OCI-M2 (cell line): ENCODE measurements around the gene FRMPD2.
"Not testable (repeated sequence)": the region's sequence is repeated elsewhere in the genome, so short reads cannot be mapped to it uniquely, and the experiment has no call there.

Source experiments
- DNase-seq: peaks from one replicate; lab custom pipeline; 2025; ENCODE audit not compliant: unreplicated experiment; lab: John Stamatoyannopoulos, UW

FRMPD2 gene

DNA sequence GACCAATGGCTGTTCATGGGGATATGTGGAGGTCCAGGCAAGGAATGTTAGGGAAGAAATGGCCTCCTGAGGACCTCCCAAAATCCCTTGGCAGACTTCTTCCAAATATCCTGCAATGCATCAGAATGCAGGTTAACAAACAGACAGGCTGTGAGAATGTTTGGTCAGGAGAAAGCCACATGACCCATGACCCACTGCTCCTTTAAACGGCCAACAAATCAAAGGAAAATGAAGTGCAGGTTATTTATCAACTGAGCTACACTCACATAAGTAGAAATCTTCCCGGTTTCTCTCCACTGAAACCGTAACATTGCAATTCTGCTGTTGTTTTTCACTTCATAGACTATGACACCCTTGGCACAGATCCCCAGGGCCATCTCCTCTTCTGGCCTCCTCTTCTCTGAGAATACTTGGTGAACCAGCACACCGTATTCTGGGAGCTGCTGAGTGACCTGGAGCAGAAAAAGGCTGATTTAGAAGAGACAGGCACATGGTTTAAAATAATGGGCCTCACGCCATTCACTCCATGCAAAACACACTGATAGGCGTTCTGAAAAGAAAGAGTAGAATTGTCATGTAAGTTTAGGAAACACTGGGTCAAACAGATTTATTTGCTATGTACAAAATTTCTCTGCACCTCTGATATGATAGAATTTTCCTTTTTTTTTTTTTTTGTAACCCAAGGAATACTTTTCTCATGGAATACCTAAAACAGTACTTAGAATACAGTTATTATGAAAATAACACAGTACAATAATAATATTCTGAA, 67.8 kb downstream of the FRMPD2 start:
- DNase-seq: no peak

DNA sequence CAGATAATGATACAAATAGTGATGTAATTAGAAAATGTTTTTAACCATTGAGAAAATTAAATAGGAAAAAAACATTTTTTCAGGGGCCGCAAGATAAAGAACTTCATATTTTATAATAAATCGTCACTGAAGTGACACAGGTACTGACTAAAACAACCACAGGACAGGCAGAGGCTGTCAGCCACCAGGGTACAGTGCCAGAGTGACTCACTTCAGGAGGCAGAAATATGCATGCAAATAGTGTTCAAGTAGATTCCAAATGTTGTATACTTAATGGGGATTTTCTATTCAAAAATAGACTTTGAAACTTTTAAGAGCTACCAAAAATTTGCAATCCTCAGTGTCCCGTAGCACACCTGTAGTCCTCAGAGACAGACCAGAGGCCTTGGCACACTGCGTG, 68.6 kb downstream of the FRMPD2 start:
- no peak for DNase-seq

DNA sequence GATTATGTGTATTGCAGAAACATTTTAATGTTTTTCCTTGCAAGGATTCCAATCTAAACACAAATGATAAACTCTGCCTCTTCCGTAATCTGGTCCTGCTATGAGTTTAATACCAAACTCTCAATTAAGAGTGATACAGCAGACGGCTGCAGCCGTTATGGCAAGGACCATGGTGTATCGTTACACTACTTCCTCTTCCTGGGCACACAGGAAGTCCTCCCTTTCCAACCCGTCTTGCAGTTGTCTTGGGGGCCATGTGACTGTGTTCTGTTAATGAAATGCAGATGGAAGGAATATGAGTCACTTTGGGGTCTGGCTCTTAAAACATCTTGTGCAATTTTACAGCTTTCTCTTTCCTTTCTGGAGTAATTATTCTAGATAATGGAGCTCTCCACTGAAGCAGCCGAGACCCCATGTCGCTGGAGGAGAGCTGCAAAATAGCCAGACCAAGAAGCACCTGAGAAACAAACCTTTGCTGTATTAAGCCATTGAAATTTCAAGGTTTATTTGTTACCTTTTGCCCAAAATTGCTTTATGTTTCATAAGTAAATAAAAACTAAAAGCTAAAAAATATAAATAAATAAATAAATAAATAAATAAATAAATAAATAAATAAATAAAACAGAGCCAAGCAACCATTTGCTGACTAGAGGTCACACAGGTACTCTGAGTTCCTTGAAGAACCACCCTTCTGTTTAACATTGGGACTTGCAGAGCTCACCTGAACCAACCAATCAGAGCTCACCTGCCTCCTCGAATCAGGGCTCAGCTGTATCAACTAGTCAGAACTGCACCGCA, 74.7 kb downstream of the FRMPD2 start:
- DNase-seq: no peak

DNA sequence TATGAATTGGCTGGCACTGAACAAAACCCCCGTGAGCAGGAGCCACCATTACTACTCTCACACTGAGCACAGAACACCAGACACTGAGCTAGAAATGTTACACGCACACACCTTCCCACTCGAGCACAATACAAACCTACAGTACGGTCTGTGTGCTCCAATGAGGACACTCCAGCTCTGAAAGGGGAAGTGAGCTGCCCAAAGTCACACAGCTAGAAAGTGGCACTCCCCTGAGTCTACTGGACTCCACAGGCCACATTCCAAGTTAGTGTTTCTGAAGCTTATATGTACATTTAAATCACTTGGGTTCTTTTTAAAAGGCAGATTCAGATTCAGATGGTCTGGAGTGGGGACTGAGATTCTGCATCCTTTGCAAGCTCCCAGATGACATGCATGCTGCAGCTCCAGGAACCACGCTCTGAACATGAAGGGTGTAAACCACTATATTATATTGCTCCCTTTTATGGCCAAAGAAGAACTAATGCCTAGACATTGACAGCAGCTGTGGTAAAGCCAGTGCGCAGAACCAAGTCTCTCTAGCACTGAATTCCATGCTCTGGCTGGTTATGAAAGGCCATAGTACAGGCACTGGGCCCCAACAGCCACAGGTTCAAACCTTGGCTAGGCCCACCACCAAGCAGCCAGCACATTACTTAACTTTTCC, 77.1 kb downstream of the FRMPD2 start:
- DNase-seq: no peak

DNA sequence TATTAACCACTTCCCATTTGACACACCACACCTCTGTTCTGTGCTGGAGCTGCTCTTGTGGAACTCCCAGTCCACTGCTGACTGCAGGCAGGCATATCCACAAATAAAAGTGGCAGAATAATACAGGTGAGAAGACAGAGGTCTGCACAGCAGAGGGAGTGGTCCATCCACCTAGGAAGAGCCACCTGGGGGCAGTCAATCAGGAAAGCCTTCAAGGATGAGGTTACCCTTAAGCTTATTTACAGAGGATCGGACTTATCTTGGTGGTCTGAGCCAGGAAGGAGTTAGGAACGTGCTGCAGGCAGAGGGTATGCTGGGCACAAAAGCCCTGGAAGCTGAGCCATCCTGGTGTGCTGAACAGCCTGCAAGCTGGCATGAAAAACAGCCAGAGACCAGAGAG, 78.7 kb downstream of the FRMPD2 start:
- no peak for DNase-seq

DNA sequence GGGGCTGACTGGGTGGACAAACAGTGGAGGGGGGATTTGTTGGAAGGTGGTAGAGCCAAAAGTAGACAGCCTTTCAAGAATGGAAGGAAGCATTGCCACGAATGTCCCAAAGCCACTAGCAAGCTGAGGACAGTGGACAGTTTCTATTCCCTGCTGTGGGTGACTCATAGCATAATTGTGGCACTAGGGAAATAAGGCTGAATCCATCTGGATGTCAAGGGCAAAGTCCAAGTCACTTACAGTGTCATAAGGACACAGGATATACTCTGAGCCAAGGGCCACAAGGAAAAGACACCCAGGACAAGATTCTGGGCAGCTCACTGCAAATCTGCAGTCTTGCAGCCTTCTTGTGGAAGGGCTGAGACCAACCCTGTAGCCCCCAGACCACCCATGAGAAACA, 79.7 kb downstream of the FRMPD2 start:
- no peak for DNase-seq

DNA sequence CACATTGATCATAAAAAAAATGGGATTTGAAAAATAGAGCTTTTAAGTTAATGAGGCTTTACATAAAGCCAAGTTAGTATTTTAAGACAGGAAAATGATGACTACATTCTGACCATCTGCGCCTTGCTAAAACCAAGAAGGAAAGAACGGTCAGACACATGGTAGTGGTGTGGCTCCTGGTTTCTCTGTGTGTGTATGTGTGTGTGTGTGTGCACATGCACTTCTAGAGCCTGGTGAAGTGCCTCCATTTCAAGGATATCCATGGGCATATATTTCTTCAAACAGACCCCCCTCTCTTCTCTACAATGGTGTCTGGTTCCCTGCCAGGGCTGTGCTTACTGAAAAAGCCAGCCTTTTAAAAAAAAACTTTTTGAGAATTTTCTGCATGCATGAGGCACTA, 80.9 kb downstream of the FRMPD2 start:
- DNase-seq: no peak

DNA sequence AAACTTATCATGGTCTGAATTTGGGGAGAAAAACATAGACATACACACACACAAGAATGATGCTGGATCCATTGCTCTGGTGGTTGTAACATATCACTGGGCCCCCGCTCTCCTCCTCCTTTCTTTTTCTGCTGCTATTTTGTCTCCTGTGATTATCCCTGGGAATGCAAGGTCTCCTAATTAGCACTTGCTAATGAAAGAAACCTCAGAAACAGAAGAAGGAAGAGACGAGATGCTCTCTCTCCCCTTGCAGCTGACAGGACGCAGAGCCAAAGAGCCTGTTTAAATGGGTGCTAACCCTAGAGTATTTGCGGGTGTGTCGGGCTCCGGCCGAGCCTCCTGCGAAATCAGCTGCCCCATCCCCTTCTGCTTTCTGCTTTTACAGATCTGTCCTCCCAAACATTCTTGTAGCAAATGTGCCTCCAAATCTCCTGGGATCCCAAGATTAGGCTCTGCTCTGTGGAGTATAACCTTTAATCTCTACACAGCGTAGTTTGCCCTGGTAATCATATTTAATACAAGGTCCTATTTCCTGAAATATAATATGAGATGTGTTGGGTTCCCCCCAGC, 81.5 kb downstream of the FRMPD2 start:
- DNase-seq: no peak

DNA sequence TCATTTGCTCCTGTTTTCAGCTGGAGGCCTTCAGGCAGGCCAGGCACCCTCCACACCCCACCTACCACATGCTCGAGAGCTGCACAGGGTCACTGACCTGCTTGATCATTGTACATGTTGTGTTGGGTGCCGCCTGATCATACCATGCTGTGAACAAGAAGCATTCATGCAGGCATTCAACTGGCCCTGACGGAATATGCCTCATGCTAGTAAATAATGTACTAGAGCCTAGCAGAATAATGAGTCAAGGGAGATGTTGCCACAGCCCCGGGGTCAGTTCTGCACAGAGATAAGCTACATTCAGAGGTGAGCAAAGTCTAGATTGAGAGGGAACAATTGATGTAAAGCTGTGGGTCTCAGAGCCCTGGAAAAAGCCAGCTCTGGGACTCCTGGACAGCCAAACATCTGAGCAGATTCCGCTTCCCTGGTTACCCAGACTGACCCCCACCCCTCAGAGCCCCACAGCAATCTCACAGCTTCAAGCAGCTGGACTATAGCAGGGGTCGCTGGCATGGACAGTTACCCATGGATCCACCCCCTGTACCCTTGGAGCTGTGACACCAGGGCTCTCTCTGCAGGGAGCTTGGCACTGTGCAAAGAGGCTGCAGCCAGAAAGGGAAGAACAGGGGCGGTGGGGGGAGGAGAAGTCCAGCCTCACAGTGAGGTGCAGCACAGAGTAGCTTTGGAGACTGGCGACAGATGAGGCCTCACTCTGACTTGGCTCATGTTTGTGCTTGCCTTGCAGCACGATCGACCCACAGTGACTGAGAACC, 86.6 kb downstream of the FRMPD2 start:
- DNase-seq: no peak

DNA sequence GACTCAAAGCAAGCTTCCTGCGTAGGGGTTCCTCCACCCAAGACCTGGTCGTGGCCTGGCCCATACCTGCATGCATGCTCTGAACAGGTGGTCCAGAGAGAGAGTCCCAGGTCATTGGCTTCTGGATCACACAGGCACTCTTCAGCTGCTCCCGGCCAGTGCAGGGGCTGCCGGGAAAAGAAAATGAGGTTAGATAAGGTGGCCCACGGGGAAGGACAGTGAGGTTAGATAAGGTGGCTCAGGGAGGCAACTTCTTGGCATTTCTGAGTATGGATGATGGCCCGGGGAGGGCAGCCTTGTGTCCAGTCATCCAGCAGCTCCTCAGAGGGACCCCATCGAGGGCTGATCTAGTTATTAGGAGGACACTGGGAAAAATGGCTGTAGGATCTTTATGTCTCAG, 87.4 kb downstream of the FRMPD2 start:
- no peak for DNase-seq

DNA sequence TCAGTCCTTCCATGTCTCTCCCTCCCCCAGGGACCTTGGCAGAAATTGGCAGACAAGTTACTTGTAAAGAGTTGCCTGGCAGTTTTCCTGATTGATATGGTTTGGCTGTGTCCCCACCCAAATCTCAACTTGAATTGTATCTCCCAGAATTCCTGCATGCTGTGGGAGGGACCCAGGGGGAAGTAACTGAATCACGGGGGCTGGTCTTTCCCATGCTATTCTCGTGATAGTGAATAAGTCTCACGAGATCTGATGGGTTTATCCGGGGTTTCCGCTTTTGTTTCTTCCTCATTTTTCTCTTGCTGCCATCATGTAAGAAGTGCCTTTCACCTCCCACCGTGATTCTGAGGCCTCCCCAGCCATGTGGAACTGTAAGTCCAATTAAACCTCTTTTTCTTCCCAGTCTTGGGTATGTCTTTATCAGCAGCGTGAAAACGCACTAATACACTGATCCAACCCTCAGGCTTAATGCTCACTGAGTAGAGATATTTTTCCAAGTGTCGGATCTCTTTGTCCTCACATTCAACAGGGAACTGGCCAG, 88.2 kb downstream of the FRMPD2 start:
- not testable (repeated sequence) for DNase-seq

DNA sequence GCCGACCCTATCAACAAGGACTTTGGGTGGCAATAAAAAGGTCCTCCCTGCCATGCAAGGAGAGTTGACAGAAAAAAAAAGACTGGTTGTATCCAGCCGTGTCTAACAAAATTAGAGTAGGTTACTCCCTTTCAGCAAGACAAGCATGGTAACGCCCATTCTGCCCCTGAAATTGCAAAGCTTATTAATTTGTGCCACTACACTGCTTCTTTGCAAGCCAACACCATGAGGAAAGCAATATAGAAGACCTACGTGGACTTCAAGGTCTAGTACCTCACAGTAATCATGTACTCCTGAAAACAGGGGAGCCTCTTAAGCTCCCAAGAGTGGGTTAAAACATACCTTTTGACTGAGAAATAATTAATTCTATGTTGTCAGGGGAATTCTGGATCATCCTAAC, 90.3 kb downstream of the FRMPD2 start:
- DNase-seq: no peak

DNA sequence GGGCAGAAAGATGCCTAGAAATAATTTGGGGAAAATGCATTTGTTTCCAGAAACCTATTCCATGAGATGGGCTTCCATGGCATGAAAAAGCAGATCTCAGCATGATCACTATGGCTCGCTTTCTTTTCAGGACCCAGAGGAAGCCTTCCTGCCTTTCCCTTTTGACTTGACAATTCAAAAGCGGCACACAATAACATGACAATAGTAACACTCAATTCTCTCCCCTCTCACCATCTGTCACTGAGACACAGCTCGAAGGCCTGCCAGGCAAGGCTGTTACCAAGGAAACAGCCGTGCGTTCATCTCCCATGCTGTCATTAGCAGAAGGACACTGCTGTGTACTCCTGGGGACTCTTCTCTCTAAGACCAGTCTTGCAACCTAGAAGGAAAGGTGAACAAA, 101.8 kb downstream of the FRMPD2 start:
- DNase-seq: not testable (repeated sequence)

DNA sequence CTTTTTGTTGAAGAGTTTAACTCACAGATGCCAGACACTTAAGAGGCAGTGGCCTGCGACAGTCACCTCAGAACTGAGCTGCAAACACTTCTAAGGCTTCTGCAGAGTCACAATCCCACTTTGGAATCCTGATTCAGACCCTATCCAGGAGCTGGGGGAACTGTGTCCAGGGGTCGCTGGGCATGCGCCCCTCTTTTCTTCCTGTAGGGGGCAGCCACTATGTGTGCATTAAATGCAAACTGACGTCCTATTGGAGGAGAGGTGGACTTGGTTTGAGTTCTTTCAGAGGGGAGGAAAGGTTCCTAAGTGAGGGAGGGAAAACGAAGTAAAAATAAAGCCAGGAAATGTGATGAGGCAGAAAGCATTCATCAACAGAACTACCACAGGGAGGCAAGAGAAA, 113.8 kb downstream of the FRMPD2 start:
- DNase-seq: not testable (repeated sequence)

DNA sequence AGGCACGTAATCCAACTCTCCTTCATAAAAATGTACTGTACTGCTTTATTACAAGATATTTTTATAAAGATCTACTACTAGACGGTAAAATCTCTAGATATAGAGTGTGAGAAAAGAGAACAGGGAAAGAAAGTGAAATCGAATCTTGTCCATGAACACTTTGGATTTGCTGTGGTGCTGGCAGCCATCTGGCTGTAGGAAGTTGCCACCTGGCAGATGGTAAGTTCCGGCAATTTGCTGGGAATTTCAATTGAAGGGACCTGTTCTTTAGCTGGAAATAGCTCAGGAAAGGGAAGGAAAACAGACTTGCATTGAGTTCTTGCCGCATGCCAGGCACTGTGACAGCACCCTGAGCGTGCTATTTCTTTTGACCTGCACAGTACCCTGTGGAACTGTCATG, 114.3 kb downstream of the FRMPD2 start:
- DNase-seq: not testable (repeated sequence)

DNA sequence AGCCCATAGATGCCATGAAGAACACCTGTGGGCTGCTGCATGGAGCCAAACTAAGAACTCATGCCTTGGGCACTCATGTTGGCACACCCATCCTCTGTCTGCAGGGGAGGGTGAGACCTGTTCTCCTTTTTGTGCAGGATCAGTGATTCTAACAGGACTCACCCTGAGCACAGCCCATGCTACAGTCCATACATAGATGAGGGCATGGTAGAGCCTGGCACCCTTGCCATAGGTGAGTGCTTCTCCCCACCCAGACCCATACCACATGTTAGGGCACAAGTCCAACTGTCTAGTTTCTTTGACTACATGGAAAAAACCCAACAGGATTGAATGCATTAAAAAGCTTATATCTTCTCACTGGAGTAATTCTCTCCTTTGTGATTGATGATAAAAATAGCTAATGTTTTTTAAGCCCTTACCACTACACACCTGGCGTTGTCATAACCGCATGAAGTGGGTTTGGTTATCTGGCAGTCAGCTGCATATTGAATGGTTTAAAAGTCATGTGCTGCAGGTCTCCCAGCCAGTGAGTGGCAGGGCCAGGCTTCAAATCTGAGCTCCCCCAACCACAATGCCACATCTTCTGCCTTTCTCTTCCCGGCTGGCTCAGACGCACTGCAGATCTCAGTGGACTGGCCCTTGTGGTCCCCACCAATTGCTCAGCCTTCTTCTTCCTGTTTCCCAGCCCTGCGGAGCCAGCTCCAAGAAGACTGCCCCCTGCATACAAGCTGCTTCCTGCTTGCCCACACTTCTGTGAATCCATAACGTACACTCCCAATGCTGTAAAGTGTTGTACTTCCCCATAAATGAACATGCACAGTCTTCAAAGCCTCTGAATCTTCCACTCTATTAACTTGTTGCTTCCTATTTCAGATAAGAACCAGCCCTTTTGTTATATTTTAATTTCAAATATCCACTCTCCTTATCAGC, 120.0 kb downstream of the FRMPD2 start:
- not testable (repeated sequence) for DNase-seq

DNA sequence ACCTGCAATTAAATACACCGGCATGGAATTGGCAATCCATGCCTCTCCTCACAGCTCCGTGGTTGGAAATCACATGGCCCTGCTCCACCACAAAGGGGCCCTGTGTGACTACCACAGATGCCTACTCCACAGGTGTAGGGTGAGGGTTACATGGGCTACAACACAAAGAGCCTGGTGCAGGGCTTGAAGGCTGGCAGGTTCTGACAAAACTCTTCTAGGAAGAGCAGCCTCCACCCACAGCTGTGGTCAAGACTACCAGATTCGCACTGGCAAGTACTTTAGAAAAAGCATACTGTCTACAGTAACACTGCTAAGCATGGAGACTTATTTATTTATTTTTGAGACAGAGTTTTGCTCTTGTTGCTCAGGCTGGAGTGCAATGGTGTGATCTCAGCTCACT, 126.9 kb downstream of the FRMPD2 start:
- DNase-seq: not testable (repeated sequence)

DNA sequence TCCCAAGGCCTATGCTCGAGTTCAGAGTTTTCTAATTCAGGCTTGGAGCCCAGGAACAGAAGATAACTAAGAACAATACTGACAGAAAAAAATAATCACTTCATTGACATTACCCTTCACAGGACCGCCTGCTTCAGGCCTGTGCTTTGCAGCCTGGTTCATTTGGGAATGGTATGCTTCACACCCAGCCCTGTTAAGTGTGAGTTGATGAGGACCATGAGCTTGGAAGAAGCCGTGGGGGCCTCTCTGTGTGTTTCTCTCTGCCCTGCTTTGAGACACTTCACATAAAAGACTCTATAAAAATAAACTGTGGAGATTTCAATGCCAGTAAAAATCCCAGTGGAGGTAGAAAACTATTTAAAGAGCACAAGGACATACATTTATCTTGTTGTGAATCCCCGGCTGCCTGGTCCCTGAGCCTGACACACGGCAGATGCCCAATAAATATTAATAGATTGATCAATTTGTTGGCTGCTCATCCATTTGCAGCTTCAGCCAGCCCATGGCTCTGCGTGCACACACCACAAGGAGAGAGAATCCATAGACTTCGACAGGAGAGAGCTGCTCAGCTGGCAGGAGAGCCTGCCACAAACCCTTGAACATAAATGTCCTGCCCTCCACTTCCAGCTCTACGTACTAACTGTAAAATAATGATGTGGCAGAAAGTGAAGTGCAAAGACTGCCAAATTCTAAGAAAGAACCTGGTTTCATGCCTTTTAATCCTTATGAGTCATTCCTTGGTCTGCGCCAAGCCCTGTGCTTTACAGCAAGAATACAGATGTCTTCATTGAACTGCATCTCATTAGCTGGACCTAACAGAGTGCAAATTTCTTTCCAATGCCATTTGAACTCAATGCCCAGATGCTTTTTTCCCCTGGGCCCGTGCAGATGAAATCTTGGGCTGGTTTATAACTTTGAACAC, 130.5 kb downstream of the FRMPD2 start:
- not testable (repeated sequence) for DNase-seq
